GM12878 (cell line): ENCODE results near the gene APC2.

Experiments used
- NFIC ChIP-seq: IDR thresholded peaks from 2 replicates; pipeline ENCODE4 v1.6.1; 2012; ENCODE audit warnings: low read depth, mild to moderate bottlenecking, inconsistent platforms, low read length, moderate library complexity
- RFX5 ChIP-seq: IDR thresholded peaks from 2 replicates; pipeline ENCODE4 v1.6.1; 2011; ENCODE audit warnings: low read depth, low read length, improper control_type of control experiment

GRCh38 chr19:1435378-1435989 lies 14.4 kb upstream of the APC2 start:
- no peak for TF ChIP-seq NFIC
- TF ChIP-seq RFX5, result no peak
